D721Med (cell line): ENCODE results near the gene ADGRL3.
"Not testable (repeated sequence)": the region's sequence is repeated elsewhere in the genome, so short reads cannot be mapped to it uniquely, and the experiment has no call there.

Source experiments
- DNase-seq: peaks from one replicate; pipeline ENCODE4 v3.0.0; 2011; ENCODE audit warnings: low spot score; ENCODE audit not compliant: insufficient read length
- FAIRE-seq: peaks from 2 replicates; lab custom pipeline; 2011; peaks lifted over from hg19 to GRCh38; lab: Jason Lieb, UNC
- TF ChIP-seq, protein P1 (sequence below): IDR thresholded peaks from 2 replicates; pipeline ENCODE4 v1.5.1; 2012; ENCODE audit warnings: mild to moderate bottlenecking, control low read depth; ENCODE audit not compliant: insufficient read depth; ENCODE audit errors: missing control alignments

The ADGRL3 gene

DNA sequence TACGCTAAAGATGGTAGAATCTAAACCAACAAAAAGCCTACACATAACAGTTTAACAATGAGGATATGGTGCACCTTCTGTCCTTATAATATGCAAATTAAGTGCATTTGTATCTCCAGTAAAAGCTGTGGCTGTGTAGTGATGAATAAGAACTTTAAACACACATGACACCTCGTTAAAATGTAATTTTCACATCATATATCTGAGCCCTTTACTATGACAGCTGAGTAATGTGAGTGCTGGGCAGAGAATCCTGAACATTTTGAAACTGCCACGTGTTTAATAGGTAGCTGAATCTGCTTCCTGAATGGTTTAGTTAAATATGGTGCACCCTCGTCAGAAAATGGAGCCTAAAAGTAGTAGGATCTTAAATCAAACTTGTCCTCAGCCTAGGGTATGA lies 540.8 kb downstream of the ADGRL3 start:
- TF ChIP-seq, protein P1, sequence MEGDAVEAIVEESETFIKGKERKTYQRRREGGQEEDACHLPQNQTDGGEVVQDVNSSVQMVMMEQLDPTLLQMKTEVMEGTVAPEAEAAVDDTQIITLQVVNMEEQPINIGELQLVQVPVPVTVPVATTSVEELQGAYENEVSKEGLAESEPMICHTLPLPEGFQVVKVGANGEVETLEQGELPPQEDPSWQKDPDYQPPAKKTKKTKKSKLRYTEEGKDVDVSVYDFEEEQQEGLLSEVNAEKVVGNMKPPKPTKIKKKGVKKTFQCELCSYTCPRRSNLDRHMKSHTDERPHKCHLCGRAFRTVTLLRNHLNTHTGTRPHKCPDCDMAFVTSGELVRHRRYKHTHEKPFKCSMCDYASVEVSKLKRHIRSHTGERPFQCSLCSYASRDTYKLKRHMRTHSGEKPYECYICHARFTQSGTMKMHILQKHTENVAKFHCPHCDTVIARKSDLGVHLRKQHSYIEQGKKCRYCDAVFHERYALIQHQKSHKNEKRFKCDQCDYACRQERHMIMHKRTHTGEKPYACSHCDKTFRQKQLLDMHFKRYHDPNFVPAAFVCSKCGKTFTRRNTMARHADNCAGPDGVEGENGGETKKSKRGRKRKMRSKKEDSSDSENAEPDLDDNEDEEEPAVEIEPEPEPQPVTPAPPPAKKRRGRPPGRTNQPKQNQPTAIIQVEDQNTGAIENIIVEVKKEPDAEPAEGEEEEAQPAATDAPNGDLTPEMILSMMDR: no peak
- DNase-seq (no peak), FAIRE-seq (no peak)

GRCh38 chr4:61741327-61742096 lies 541.4 kb downstream of the ADGRL3 start:
- FAIRE-seq (peak; percentile 25), DNase-seq (no peak)
- TF ChIP-seq, protein P1: peak; percentile 59

- FAIRE-seq (no peak), DNase-seq (no peak)
- TF ChIP-seq, protein P1: no peak
Observed at GRCh38 chr4:61750810-61751209, 550.7 kb downstream of the ADGRL3 start.

GRCh38 chr4:61752617-61753016 lies 552.5 kb downstream of the ADGRL3 start:
- FAIRE-seq (no peak), DNase-seq (no peak)

DNA sequence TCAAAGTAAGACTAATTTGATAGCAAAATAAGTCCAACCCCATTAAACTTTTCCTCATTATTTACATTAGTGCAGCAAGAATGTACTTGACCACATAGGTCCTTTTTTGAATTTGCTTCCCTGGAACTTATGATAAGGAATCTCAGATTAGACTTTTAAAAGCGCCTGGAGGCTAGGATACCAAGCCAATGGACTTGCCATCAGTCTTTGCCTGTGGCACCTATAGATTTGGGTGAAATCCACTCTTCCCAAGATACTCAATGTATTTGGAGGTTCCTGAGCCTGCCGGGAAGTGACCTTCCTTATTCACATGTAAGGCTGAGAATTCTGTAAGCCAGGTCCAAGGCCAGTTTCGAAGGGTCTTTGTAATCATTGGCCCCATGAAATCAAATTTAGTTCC lies 553.6 kb downstream of the ADGRL3 start:
- TF ChIP-seq, protein P1: no peak
- DNase-seq (no peak), FAIRE-seq (no peak)

More at GRCh38 chr4:61752617-61753016, 552.5 kb downstream of the ADGRL3 start:
- TF ChIP-seq, protein P1: no peak

DNA sequence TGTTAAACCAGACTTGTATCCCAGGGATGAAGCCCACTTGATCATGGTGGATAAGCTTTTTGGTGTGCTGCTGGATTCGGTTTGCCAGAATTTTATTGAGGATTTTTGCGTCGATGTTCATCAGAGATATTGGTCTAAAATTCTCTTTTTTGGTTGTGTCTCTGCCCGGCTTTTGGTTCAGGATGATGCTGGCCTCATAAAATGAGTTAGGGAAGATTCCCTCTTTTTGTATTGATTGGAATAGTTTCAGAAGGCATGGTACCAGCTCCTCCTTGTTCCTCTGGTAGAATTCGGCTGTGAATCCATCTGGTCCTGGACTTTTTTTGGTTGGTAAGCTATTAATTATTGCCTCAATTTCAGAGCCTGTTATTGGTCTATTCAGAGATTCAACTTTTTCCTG lies 556.8 kb downstream of the ADGRL3 start:
- FAIRE-seq, DNase-seq: not testable (repeated sequence)

DNA sequence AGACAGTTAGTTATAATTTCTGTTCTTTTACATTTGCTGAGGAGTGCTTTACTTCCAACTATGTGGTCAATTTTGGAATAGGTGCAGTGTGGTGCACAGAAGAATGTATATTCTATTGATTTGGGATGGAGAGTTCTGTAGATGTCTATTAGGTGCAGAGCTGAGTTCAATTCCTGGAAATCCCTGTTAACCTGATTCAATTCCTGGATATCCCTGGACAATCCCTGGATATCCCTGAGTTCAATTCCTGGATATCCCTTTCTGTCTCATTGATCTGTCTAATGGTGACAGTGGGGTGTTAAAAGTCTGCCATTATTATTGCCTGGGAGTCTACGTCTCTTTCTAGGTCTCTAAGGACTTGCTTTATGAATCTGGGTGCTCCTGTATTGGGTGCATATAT lies 557.9 kb downstream of the ADGRL3 start:
- not testable (repeated sequence) for FAIRE-seq, DNase-seq

GRCh38 chr4:61758596-61758995 lies 558.5 kb downstream of the ADGRL3 start:
- not testable (repeated sequence) for FAIRE-seq, DNase-seq

DNA sequence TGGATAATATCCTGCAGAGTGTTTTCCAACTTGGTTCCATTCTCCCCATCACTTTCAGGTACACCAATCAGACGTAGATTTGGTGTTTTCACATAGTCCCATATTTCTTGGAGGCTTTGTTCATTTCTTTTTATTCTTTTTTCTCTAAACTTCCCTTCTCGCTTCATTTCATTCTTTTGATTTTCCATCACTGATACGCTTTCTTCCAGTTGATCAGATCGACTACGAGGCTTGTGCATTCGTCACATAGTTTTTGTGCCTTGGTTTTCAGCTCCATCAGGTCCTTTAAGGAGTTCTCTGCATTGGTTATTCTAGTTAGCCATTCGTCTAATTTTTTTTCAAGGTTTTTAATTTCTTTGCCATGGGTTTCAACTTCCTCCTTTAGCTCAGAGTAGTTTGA lies 559.1 kb downstream of the ADGRL3 start:
- not testable (repeated sequence) for FAIRE-seq, DNase-seq

- not testable (repeated sequence) for FAIRE-seq, DNase-seq
Observed at GRCh38 chr4:61759885-61760284, 559.8 kb downstream of the ADGRL3 start.
